ENCODE results near the gene MARVELD3.

GRCh38 chr16:71673582-71673973, 47.6 kb downstream of the MARVELD3 start:
- TF ChIP-seq EZH2 (IDR thresholded peaks at IDR 0.05; ENCODE audit: low read length, unreplicated experiment) (no peak), EZH2phosphoT487 (IDR thresholded peaks at IDR 0.05; ENCODE audit: borderline replicate concordance, low read length) (no peak), CTCF (conservative IDR thresholded peaks at IDR 0.05; ENCODE audit: low read depth, low read length) (no peak)

All from PC-3 (cell line).